Erythroblast (primary cell): ENCODE data around the gene EEF1AKMT3.
A peak's percentile ranks its signal among the peaks of the same experiment; 100 is the strongest.

Experiments used
- DNase-seq, 2 experiments: peaks; one replicate each; lab custom pipeline; 2025; lab: John Stamatoyannopoulos, UW
- GATA1 ChIP-seq: IDR thresholded peaks from 2 replicates; pipeline ENCODE4 v1.6.1; 2011; ENCODE audit warnings: low read depth, mild to moderate bottlenecking, control low read depth, low read length, moderate library complexity
- POLR2A ChIP-seq: IDR thresholded peaks from 2 replicates; pipeline ENCODE4 v1.6.1; 2011; ENCODE audit warnings: mild to moderate bottlenecking, low read length

The EEF1AKMT3 gene

DNA sequence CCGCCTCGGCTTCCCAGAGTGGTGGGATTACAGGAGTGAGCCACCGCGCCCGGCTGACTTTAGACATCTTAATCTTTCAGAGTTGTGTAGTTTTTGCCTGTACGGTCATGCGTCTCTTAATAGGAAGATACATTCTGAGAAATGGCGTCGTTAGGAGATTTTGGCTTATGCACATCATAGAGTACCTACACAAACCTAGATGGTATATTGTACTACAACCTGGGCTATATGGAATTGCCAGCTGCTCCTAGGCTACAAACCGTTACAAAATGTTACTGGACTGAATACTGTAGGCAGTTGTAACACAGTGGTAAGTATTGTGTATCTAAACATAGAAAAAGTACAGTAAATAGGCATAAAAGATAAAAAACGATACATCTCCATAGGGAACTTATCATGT, 11.4 kb downstream of the EEF1AKMT3 start:
- no peak for DNase-seq
- TF ChIP-seq GATA1 (no peak), POLR2A (no peak)

DNA sequence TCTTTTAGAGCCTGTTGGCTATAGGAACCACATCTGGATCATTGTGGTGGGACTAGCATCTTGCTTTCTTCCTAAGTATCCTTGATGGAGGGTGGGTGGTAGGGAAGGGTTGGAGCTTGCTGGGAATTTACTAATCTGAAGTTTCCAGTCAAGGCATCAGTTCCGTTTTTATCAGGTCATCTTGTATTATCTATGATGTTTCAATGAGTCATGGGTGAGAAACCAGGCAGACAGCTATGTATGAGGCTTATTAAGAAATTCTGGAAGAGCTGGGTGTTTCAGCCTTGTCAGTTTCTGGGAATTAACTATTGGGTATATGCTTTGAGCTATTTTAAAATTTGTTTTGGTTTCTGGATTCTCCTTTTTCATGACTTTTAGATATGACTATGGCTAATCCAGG, 21.5 kb downstream of the EEF1AKMT3 start:
- peak in 1 of 2 experiments; percentile 16 for DNase-seq
- no peak for TF ChIP-seq GATA1
- no peak for TF ChIP-seq POLR2A

DNA sequence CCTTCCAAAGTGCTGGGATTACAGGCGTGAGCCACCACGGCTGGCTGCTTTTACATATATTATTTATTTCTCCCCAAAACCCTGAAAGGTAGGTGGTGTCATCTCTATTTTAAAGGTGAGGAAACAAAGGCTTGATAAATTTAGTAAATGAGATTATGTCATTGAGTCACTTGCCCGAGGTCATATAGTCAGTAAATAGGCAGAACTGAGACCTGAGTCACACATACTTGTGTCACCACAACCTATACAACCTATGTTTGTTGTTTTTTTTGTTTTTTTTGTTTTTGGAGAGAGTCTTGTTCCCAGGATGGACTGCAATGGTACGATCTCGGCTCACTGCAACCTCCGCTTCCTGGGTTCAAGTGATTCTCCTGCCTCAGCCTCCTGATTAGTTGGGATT, 22.9 kb downstream of the EEF1AKMT3 start:
- DNase-seq, result no peak
- TF ChIP-seq GATA1 (no peak), POLR2A (no peak)

DNA sequence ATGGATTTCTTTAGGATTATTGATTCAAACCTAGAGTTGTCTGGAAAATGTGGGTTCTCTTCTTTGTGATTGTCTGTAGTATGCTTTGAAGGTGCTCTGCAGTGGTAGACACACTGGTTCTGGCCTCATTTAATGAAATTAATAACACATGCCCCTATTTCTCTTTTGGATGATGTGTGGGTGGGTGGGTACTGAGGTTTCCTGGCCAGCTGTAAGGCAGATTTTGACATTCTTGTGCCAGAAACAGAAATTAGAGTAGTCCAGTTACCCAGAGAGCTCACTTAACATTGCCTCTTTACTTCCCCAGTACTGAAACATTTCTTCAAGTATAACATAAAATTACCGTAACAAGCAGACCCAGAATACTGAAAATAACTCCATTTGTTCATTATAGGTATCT, 24.6 kb downstream of the EEF1AKMT3 start:
- no peak for TF ChIP-seq POLR2A
- TF ChIP-seq GATA1, result no peak
- DNase-seq, result no peak

DNA sequence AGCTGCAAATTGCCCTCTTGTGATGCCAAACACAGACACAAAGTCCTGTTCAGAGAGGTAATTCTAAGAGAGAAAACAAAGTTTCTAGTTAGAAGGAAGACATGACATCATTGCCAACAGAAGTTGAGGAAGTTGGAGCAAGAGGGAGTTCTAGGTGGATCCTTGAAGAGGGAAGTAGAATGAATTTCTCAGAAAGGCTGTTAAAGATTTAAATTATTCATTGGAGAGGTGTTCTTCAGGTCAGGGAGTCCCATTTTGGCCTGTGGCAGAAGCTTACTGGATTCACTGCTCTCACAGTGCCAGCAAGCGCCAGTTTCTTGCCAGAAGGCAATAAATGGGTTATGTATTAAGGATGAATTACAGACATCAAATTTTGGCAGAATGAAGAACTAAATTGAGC, 25.5 kb downstream of the EEF1AKMT3 start:
- no peak for DNase-seq

DNA sequence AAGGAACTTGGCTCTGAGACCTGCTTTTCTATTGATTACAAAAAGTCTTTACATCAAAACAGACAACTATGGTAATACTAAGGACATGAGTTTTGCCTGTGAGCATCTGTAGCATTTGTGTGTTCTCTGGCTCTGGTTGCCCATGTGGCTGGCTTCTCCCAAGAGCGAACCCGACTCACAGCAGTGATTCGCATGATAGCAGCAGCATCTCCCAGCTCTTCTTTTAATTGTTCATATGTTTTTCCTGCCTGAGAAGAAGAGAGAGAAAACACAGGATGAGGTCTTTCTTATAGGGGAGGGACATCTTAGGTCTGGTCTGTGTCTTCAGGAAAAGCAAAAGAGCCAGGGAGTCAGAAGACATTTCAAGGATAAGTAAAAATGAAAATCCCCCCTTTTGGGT, 28.6 kb downstream of the EEF1AKMT3 start:
- TF ChIP-seq POLR2A (no peak), GATA1 (no peak)
- DNase-seq, result no peak

More for the DNA sequence above, 25.5 kb downstream of the EEF1AKMT3 start:
- TF ChIP-seq GATA1 (no peak), POLR2A (no peak)

DNA sequence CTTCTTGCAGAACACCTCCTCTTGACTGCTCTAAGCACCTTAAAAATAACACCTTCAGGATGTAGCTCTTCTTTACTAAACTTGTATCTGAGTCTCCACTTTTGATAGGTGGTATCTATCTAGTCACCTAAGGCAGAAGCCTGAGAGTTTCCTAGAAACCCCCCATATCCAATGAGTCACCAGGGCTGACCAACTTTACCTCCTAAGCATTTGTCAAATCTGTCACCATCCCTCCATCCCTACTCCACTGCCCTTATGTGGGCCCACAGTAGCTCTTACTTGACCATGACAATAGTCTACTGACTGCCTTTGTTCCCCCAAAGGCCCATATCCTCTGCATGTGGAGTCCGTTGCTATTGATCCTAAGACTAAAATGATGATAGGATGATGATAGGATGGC, 30.2 kb downstream of the EEF1AKMT3 start:
- TF ChIP-seq GATA1 (no peak), POLR2A (no peak)

DNA sequence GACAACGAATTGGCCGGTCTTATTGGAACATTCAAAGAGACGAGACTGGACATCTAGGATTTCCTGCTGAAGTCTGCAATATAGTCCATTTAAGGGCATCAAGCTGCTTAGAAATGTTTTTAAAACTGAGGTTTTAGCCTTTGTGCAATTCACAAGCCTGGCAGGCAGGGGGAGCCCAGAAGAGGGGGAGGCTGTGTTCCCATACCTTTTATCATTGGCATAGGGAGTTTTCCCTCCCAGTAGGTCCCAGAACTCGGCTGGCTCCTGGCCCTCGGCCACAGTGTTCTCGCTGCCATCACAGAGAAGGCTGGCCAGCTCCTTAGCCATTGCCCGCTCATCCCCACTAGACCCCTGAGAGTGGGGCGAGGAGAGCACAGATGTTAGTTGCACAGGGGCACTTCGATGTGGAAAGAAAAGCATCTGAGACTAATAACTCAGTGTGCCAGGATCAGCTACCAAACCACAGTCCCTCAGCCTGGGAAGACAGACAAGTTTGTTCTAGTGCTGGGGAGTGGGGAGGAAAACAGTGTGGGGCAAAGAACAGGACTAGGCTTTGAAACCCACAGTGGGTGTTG, 31.0 kb downstream of the EEF1AKMT3 start:
- DNase-seq, result peak; percentile 22 to 45
- no peak for TF ChIP-seq POLR2A
- TF ChIP-seq GATA1, result no peak

More for the DNA sequence above, 30.2 kb downstream of the EEF1AKMT3 start:
- no peak for DNase-seq

DNA sequence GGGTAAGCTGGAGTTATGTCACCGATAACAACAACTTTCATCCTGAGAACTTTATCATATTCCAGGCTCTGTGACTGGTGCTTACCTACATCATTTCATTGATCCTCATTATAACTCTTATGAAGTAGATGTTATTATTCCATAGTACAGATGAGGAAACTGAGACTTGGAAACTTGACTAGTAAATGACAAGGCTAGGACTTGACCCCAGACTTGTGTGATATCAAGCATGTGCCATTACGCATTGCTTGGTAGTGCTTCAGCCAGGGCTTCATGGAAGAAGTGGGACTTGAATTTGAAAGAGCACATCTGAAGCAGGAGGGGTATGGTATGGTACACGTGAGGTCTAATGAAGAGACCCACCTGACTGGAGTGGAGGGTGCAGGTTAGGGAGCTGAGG, 34.3 kb downstream of the EEF1AKMT3 start:
- TF ChIP-seq GATA1 (no peak), POLR2A (no peak)
- DNase-seq, result no peak

DNA sequence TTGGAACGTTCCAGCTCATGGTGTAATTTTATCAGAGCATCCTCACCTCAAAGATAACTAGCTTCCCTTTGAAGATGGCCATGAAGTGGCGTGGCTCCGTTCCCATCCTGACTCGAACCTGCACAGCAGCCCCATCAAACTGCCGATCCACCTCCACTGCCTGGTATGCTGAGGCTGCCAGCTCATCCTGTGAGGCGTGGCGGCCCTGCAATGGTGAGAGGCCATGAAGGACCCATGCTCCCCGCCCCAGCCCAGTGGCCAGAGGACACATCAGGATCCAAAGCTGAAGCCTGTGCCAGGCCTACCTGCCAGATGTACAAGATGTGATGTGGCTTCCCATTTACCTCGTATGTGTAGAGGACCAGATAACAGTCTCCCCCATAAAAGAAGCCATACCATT, 34.9 kb downstream of the EEF1AKMT3 start:
- no peak for DNase-seq
- no peak for TF ChIP-seq GATA1

DNA sequence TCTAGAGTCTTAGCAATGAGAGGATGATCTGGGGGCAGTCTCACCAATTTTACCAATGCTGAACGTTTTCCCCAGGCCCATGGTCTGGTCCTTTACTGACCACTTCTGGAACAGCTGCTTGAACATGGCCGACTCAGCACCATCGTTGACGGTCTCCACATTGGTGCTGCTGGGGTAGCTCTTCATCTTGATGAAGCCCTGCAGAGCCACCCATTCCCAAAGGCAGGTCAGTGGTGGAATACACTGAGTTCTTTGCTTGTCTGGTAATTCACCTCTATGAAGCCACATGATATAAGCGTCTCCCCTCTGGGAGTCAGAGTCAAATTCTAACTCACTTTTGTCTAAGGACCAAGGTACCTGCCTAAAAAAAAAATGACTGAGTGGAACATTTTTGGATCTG, 35.9 kb downstream of the EEF1AKMT3 start:
- TF ChIP-seq POLR2A (no peak), GATA1 (no peak)
- DNase-seq, result no peak

DNA sequence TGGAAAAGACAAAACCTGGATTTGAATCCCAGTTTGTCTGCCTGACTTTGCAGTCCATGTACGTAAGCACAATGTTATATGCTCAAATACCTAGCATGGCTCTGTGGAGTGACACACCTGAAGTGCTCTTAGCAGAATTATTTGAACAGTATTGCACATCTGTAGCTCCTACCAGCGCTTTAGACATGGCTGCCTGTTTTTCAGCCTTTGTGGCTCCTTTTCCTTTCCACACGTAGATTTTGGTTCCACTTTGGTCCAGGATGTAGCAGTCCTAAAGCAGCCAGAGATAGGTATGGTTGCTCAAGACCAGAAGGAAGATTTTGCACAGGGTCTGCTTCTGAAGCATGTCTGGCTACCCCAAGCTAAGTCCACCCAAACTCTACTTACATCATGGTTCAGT, 37.0 kb downstream of the EEF1AKMT3 start:
- TF ChIP-seq GATA1 (no peak), POLR2A (no peak)
- DNase-seq, result no peak

DNA sequence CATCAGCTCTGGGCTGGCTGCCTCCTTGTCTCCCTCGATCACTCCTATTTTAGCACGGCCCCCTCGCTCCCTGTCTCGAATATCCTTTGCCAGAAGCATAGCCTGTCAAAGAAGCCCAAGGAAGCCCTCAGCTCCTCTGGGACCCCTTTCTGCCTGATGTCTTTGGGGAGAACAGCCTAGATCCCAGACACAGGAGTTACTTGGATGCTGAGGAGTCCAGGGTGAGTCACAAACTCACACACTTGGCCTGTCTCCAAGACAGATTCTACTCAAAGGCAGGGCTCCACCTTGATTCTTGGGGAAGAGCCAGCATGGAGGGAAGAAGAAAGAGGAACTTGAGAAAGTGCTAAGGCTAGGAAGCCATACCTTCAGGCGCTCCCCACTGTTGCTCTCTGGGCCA, 38.0 kb downstream of the EEF1AKMT3 start:
- DNase-seq, result peak; percentile 25 to 63

DNA sequence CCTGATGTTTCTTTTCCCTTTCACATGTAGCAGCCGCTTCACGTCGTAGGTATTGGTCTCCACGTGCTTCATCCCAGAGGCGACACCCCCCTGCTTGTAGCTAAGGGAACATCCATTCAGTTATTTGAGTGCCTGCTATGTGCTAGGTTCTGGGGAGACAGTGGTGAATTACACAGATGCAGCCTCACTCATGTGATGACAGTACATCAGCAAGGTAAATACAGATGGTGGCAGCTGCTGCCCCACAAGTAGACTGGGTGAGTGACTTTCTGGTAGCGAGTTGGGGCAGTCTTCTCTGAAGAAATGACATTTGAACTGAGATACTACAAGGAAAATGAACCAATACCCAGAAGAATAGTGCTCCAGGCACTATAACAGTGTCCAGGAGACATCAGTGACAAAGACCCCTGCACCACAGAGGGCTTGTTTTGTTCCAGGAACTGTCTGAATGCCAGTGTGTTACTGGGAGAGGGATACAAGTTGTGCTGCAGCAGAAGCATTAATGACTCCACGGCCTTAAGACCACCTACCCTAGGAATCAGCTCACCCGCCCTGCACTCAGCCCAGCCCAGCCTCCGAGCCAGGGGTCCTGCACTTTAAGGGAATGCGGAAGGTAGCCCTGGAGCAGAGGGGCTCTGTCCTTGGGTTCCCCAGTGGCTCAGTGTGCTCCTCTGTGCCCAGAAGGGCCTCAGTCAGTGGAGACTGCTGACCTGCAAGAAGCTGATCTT, 38.8 kb downstream of the EEF1AKMT3 start:
- TF ChIP-seq POLR2A (no peak), GATA1 (no peak)
- DNase-seq, result no peak

More for the DNA sequence above, 38.0 kb downstream of the EEF1AKMT3 start:
- no peak for TF ChIP-seq GATA1
- no peak for TF ChIP-seq POLR2A
